ENCODE measurements around the gene C19orf67.

Gene C19orf67

GRCh38 chr19:14081797-14082674 is 3.5 kb downstream of the C19orf67 start:
- peak; percentile 48 for DNase-seq

- peak; percentile 99 for DNase-seq
These were observed 4.4 kb downstream of the C19orf67 start for GRCh38 chr19:14080887-14081796.

GRCh38 chr19:14078411-14078810 is 7.2 kb downstream of the C19orf67 start:
- no peak for DNase-seq

GRCh38 chr19:14073925-14074838 is 11.4 kb downstream of the C19orf67 start:
- DNase-seq = no peak

- DNase-seq = peak; percentile 73
These were observed 12.2 kb downstream of the C19orf67 start for GRCh38 chr19:14073261-14073924.

- DNase-seq = peak; percentile 33
These were observed 12.9 kb downstream of the C19orf67 start, which contains the start of gene MISP3 for GRCh38 chr19:14072535-14073260. Gene MISP3 (plus strand): TSS chr19:14072786. CDS start chr19:14073310, 524 bp downstream.

- DNase-seq = no peak
These were observed 15.1 kb downstream of the C19orf67 start for GRCh38 chr19:14070268-14071050.

GRCh38 chr19:14066134-14066533 is 19.4 kb downstream of the C19orf67 start:
- no peak for DNase-seq

- DNase-seq = no peak
These were observed 22.5 kb downstream of the C19orf67 start for GRCh38 chr19:14063105-14063504.

GRCh38 chr19:14062558-14062855 is 23.1 kb downstream of the C19orf67 start:
- DNase-seq = no peak

- no peak for DNase-seq
These were observed 23.6 kb downstream of the C19orf67 start, which contains the start of gene PALM3 for GRCh38 chr19:14061751-14062557. Gene PALM3 (minus strand): TSS chr19:14062076. CDS start chr19:14061980, 96 bp downstream.

GRCh38 chr19:14061081-14061749 is 24.4 kb downstream of the C19orf67 start:
- DNase-seq = no peak

GRCh38 chr19:14059652-14060155 is 25.9 kb downstream of the C19orf67 start:
- no peak for DNase-seq

GRCh38 chr19:14059093-14059480 is 26.5 kb downstream of the C19orf67 start:
- no peak for DNase-seq

GRCh38 chr19:14058182-14059092 is 27.1 kb downstream of the C19orf67 start:
- DNase-seq = peak; percentile 28

- no peak for DNase-seq
These were observed 28.7 kb downstream of the C19orf67 start for GRCh38 chr19:14056741-14057356.

GRCh38 chr19:14056069-14056666 is 29.4 kb downstream of the C19orf67 start:
- DNase-seq = no peak

Measured in CD4-positive, alpha-beta T cell treated with Interleukin-15 for 1 hour (primary cell).